ENCODE data around the gene ATP10A. TPM values are rescaled to one million over a fixed set of nuclear protein-coding genes. Genes with fewer than 3 reads are reported as not detected.

Gene ATP10A
- total RNA-seq, 1 experiment from 2014 or later = 3.9 TPM

GRCh38 chr15:25734680-25735355, 128.3 kb downstream of the ATP10A start:
- peaks cover 2% of the 10 kb centered on the region in 2 experiments; a peak in 1 of 4 replicates for H3K4me1 Mint-ChIP-seq
- no peak overlapping the region for H4K5ac ChIP-seq (ENCODE audit: insufficient read length, low read depth, low read length)
- H2BK12ac ChIP-seq (ENCODE audit: insufficient read length, low read depth, low read length) = no peak overlapping the region
- no peak overlapping the region for H3K4me2 ChIP-seq (ENCODE audit: insufficient read depth, insufficient read length, low read length)
- H3K79me2 ChIP-seq (ENCODE audit: insufficient read depth, low read length) = no peaks in the 10 kb centered on the region
- H4K20me1 ChIP-seq (ENCODE audit: control insufficient read depth, insufficient read depth, insufficient read length) = no peaks in the 10 kb centered on the region
- no peaks in the 10 kb centered on the region for H3K9me3 ChIP-seq (ENCODE audit: control insufficient read depth, low read depth, low read length)
- no peak overlapping the region for H2BK15ac ChIP-seq (ENCODE audit: low read depth, low read length)
- peaks cover 1% of the 10 kb centered on the region; the same call in 1 of the 2 replicates for H3K27me3 Mint-ChIP-seq (ENCODE audit: low read depth)
- H3K14ac ChIP-seq (ENCODE audit: insufficient read depth, low read length) = no peak overlapping the region
- no peak for TF ChIP-seq CTCF (conservative IDR thresholded peaks at IDR 0.05)
- H2BK20ac ChIP-seq (ENCODE audit: low read depth, low read length, poor library complexity, severe bottlenecking) = no peak overlapping the region
- WGBS (ENCODE audit: extremely low coverage, insufficient read length, low lambda C conversion rate) = no CpG with 5 or more reads among the region's 17 CpGs
- no peak for DNase-seq
- no peak overlapping the region for H3K56ac ChIP-seq (ENCODE audit: insufficient read length, low read depth, low read length)
- no peak overlapping the region for H2AFZ ChIP-seq (ENCODE audit: low read length)
- no peak overlapping the region for H3K23ac ChIP-seq (ENCODE audit: insufficient read length, low read depth, low read length)
- H2BK5ac ChIP-seq (ENCODE audit: insufficient read length, low read length) = no peak overlapping the region
- no peak overlapping the region for H4K91ac ChIP-seq (ENCODE audit: insufficient read length, low read depth, low read length)
- no peaks in the 10 kb centered on the region for H3K79me1 ChIP-seq (ENCODE audit: insufficient read depth, low read depth, low read length, poor library complexity, severe bottlenecking)
- no peak overlapping the region for H3K18ac ChIP-seq (ENCODE audit: insufficient read length, low read depth, low read length)
- no peak overlapping the region for H3K9ac ChIP-seq (ENCODE audit: extremely low read depth, insufficient read length, low read length)
- no peaks in the 10 kb centered on the region for H3K23me2 ChIP-seq (ENCODE audit: insufficient read length, low read depth, low read length, poor library complexity, severe bottlenecking)
- no peak overlapping the region; a peak in 1 of 7 replicates for H3K27ac Mint-ChIP-seq
- no peak overlapping the region for H2BK120ac ChIP-seq (ENCODE audit: low read depth, low read length, poor library complexity, severe bottlenecking)
- H3K27ac ChIP-seq (ENCODE audit: insufficient read length, low read depth, low read length) = no peak overlapping the region
- no peaks in the 10 kb centered on the region for H3K9me3 Mint-ChIP-seq
- no peak overlapping the region for H3K4ac ChIP-seq (ENCODE audit: low read depth, low read length)
- H3K4me3 Mint-ChIP-seq = no peak overlapping the region
- no peaks in the 10 kb centered on the region for H3K36me3 Mint-ChIP-seq (ENCODE audit: insufficient read depth in 1 of 3, low read depth in 3 of 3)
- no peaks in the 10 kb centered on the region for H3K27me3 ChIP-seq (ENCODE audit: insufficient read depth, low read length)
- no peaks in the 10 kb centered on the region for H3K4me1 ChIP-seq (ENCODE audit: insufficient read depth, low read length)
- H4K8ac ChIP-seq (replicated peaks; ENCODE audit: insufficient read length, low read depth, low read length) = no peak overlapping the region
- H2AK5ac ChIP-seq (ENCODE audit: insufficient read length, low read length) = no peak overlapping the region
- no peak overlapping the region for H3T11ph ChIP-seq (ENCODE audit: low read length)
